B cell (primary cell): ENCODE data around the gene ADA.

ENCODE experiments used
- EZH2 ChIP-seq: IDR thresholded peaks from 2 replicates; pipeline ENCODE4 v1.6.1; 2012; ENCODE audit warnings: borderline replicate concordance, low read depth, mild to moderate bottlenecking, moderate library complexity, low read length; ENCODE audit not compliant: insufficient read depth, poor library complexity, severe bottlenecking
- TF ChIP-seq, protein P1 (sequence below): fragments of 200-600 bp; IDR thresholded peaks from one replicate; pipeline ENCODE4 v1.8.0; 2022; ENCODE audit warnings: antibody characterized with exemption, mild to moderate bottlenecking

DNA sequence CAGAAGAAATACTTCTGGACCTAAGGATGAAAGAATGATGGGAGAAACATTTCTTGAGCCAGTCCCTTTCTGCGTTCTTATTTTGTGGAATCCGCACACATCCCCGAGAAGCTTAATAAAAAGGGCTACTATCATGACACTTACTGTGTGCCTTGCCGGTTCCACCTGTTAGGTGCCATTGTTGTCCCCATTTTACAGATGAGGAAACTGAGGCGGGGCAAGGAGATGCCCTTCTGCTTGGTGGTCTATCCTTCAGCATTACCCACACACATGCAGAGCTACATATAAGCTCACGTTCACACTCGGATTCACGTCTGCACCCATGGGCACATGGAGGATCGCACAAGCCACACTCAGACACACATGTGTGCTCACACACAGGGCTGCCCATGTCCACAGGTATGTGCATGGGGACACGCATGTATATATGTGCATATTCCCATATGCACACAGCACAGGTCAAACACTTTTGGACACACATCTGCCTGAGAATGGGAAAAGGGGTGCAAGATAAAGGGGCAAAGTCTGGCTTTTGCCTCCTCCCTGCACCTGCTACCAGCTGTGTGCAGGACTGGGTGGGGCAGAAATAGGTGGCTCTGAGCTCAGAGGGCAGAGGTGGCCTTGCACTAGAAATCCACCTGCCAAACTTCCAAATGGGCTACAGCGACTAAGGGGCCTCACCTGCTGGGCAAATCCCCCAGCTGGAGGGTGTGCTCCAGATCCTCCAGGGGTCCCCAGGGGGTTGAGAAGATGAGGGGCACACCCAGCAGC, 30.5 kb upstream of the ADA start:
- TF ChIP-seq, protein P1, sequence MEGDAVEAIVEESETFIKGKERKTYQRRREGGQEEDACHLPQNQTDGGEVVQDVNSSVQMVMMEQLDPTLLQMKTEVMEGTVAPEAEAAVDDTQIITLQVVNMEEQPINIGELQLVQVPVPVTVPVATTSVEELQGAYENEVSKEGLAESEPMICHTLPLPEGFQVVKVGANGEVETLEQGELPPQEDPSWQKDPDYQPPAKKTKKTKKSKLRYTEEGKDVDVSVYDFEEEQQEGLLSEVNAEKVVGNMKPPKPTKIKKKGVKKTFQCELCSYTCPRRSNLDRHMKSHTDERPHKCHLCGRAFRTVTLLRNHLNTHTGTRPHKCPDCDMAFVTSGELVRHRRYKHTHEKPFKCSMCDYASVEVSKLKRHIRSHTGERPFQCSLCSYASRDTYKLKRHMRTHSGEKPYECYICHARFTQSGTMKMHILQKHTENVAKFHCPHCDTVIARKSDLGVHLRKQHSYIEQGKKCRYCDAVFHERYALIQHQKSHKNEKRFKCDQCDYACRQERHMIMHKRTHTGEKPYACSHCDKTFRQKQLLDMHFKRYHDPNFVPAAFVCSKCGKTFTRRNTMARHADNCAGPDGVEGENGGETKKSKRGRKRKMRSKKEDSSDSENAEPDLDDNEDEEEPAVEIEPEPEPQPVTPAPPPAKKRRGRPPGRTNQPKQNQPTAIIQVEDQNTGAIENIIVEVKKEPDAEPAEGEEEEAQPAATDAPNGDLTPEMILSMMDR: no peak
- TF ChIP-seq EZH2: no peak
